HK-2 (cell line): ENCODE data around the gene IDH3G.

Source experiments
- DNase-seq: peaks from one replicate; pipeline ENCODE4 v3.0.0-alpha.2; 2018; ENCODE audit not compliant: unreplicated experiment

The IDH3G gene

GRCh38 chrX:153791104-153791852 lies 2.9 kb downstream of the IDH3G start:
- no peak for DNase-seq

GRCh38 chrX:153789654-153790053 lies 4.5 kb downstream of the IDH3G start:
- DNase-seq = no peak

GRCh38 chrX:153786669-153787068 lies 7.5 kb downstream of the IDH3G start:
- no peak for DNase-seq

- no peak for DNase-seq
Observed at GRCh38 chrX:153784325-153784967, 9.7 kb downstream of the IDH3G start.

- no peak for DNase-seq
Observed at GRCh38 chrX:153783378-153784013, 10.7 kb downstream of the IDH3G start.

DNA sequence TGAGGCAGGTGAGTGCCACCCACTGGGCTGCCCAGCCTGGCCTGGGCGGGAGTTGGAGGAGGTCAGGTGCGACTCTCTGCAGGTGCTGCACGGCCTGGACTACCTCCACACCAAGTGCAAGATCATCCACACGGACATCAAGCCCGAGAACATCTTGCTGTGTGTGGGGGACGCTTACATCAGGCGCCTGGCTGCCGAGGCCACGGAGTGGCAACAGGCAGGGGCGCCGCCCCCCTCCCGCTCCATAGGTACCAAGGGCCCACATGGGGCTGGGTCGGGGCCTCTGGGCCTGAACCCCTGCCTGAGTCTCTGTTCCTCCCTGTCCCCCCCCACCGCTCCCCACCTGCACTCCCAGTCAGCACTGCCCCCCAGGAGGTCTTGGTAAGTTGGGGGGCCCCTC lies 11.3 kb downstream of the IDH3G start:
- no peak for DNase-seq

DNA sequence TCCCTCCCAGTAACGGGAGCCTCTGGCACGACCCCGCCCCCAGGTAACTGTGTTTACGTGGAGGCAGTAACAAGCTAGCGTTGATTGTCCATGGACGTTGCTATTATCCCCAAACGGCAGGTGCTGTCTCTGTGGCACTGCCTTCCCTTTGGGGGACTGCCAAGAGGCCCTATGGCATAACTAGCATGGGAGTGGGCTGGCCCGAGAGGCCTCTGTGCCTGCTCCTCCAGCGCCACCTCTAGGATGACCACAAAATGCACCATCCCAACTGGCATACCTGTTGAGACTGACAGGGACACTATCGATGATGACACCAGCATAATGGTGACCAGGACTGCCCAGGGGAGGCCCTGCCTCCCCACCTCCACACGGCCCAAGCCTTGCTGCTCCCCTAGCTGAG lies 11.9 kb downstream of the IDH3G start:
- DNase-seq = no peak

- no peak for DNase-seq
Observed at GRCh38 chrX:153781428-153782047, 12.6 kb downstream of the IDH3G start.

DNA sequence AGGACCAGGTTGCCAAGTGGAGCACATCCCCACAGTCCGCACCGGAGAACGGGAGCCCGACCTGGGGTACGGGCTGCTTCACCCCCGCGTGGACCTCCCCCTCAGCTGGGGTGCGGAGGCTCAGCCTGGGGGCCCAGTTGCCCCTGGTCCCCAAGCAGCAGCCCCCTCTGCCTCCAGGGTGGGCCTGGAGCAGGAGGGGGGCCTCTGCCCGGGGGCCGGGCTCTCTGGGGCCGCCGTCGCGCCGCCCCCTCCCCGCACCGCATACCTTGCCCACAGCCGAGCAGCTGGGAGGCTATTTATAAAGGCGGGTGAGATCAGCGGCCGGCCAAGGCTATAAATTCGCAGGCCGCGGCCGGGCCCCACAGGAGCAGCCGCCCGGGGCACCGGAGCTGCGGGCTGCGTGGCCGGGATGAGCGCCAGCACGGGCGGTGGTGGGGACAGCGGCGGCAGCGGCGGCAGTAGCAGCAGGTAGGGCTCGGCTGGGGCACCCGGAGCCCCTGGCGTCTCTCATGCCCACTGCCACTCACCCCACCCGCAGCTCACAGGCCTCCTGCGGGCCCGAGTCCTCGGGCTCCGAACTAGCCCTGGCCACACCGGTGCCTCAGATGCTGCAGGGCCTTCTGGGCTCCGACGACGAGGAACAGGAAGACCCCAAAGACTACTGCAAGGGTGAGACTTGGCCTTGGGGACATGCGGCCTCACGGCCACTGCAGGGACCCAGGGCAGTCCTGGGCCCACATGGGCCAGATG lies 13.3 kb downstream of the IDH3G start, which contains the start of gene SRPK3:
SRPK3 (plus strand) TSS at position 364 of the 750 bp plus-strand sequence; CDS start at position 410, 46 bp downstream.
- DNase-seq = no peak

DNA sequence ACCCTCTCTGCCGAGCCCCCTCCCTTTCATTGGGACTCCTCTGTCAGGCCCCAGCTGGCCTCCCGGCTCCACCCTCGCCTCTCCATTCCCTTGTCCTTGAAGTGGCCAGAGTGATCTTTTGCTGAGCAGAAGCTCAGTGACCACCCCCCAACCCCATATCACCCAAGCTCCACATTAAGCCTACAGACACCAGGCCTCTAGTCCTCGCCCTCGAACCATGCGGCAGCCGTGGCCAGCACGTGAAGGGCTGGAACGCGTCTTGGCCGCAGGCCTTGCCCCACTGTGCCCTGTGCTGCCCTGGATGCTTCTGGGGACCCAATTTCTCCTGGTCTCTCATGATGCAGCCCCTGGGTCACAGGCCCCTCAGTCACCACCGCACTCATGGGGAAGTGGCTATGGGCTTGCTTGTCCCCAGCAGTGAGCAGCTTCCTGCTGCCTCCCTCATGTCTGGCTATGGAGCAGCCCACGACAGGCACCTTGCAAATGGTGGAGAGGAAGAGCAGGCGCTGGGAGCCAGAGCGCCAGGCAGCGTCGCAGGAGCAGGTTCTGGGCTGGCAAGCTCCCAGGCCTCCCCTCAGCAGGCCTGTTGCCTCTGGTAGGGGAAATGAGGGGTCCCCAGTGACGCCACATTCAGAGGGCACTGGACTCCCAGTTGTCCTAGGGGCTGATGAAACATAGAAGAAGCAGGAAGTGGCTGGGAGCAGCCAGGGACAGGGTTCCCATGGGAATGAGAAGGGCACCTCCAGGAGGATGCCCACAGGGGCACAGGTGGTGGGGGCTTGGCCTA lies 14.1 kb downstream of the IDH3G start:
- no peak for DNase-seq

GRCh38 chrX:153778684-153779101 lies 15.5 kb downstream of the IDH3G start:
- DNase-seq = no peak

DNA sequence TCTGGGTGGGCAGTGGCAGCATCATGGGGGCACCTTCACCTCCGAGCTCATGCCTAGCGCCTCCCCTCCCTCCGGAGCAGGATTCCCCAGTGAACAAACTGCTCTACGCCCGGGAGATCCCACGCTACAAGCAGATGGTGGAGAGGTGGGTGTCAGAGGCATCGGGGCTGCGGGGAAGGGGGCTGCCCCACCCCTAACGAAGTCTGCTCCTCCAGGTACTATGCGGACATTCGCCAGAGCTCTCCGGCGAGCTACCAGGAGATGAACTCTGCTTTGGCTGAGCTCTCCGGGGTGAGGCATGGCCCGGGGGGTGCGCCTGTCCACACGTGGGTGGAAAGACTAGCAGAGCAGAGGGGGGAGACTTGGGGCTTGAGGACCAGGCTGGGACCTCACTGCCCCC lies 16.0 kb downstream of the IDH3G start:
- no peak for DNase-seq

DNA sequence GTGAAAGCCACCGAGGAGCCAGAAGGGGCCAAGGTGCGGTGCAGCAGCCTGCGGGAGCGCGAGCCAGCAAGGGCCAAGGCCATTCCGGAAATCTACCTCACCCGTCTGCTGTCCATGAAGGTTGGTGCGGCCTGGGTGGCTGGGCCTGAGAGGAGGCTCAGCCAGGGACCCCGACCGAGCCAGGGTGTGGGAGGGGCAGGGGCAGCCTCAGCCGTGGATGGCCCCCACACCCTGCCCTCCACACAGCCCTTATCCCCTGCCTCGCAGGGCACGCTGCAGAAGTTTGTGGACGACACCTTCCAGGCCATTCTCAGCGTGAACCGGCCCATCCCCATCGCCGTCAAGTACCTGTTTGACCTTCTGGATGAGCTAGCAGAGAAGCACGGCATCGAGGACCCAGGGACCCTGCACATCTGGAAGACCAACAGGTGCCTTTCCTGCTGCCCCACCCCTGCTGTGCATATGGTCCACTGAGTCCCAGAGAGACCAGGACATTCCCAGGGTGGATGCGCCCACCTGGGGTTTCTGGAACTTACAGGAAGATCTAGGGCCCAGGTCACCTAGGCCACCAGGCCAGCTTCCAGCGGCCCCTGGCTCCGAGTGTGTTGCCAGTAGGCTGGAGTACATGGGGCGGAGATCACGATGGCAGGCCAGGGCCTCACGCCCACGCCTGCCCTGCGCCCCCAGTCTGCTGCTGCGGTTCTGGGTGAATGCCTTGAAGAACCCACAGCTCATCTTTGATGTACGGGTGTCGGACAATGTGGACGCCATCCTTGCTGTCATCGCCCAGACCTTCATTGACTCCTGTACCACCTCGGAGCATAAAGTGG lies 16.7 kb downstream of the IDH3G start:
- no peak for DNase-seq

- DNase-seq = no peak
Observed at GRCh38 chrX:153776611-153777045, 17.5 kb downstream of the IDH3G start.

- no peak for DNase-seq
Observed at GRCh38 chrX:153776120-153776599, 18.0 kb downstream of the IDH3G start.

DNA sequence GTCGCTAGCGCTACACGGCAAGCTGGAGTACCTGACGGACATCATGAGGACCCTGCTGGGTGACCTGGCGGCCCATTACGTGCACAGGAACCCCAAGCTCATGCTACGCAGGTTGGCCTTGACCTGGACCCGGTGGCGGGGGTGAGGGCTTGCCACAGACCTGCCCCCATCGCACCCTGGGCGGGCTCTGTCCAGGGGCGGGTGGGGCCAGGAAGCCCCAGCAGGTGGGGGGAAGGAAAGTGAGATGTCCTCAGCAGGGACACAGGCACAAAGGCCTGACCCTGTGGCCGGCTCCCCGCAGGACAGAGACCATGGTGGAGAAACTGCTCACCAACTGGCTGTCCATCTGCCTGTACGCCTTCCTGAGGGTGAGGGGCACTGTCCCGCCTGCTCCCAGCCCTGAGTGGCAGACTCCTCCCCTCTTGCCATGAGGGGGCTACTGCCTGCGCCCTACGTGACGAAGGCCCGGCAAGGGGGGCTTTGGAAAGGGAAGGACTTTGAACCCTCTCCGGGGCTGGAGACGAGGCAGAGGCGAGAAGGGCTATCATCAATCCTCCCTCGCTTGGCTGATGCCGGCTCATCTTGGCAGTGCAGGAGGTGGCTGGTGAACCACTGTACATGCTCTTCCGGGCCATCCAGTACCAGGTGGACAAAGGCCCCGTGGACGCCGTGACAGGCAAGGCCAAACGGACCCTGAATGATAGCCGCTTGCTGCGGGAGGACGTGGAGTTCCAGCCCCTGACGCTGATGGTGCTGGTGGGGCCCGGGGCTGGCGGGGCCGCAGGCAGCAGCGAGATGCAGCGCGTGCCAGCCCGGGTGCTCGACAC lies 18.7 kb downstream of the IDH3G start:
- DNase-seq = no peak

GRCh38 chrX:153774576-153775292 lies 19.4 kb downstream of the IDH3G start:
- no peak for DNase-seq
